HCT116 (cell line): ENCODE measurements around the gene SAMD14. TPM values are rescaled to one million over a fixed set of nuclear protein-coding genes. Genes with fewer than 3 reads are reported as not detected.

Experiments used
- ATAC-seq: fragments of 200-7000 bp; cut with Tn5 transposase; 2 replicates; pipeline ENCODE4 v1.9.1; 2020; ENCODE audit warnings: mild to moderate bottlenecking, moderate library complexity
- BruUV-seq: library from RNA; stranded (reverse); fragments of 400-500 nt; replicated peaks from 2 replicates; lab custom pipeline; 2021; lab: Mats Ljungman, UMichigan
- CTCF ChIA-PET: fragments of 300-600 bp; sonication (Branson Sonifier 250); formaldehyde crosslinking; loops from one replicate; lab custom pipeline; 2021; ENCODE audit warnings: antibody characterized with exemption; lab: Charles Lee
- POLR2A ChIA-PET: fragments of 300-600, 350-600 bp; sonication (Branson Sonifier 250); formaldehyde crosslinking; loops from one replicate; lab custom pipeline; 2021; ENCODE audit warnings: antibody characterized with exemption; lab: Charles Lee
- RAD21 ChIA-PET, 2 experiments: fragments of 300-600 bp; sonication (Branson Sonifier 250); formaldehyde crosslinking; loops; one replicate each; lab custom pipeline; 2023; ENCODE audit warnings: low total read pairs in 2 of 2; ENCODE audit not compliant: uncharacterized antibody in 2 of 2, unreplicated experiment in 2 of 2, low non-redundant PET in 1 of 2; lab: Charles Lee
- DNase-seq: peaks from one replicate; pipeline ENCODE4 v3.0.0-alpha.2; 2010; ENCODE audit warnings: low read depth, low spot score
- H2AFZ ChIP-seq: fragments of 200-600 bp; shearing (Covaris generic), sonication (generic); 2 replicates; pipeline ENCODE4 v1.6.1; 2017; ENCODE audit warnings: low read depth, mixed run types, mixed read lengths, antibody characterized with exemption, low read length; ENCODE audit not compliant: poor library complexity, severe bottlenecking
- H3K27ac ChIP-seq: 2 replicates; pipeline ENCODE4 v1.5.1; 2012; ENCODE audit warnings: low read depth, low read length
- H3K27me3 ChIP-seq: fragments of 200-600 bp; sonication (generic); 2 replicates; pipeline ENCODE4 v1.6.1; 2016; ENCODE audit warnings: mixed run types, low read length, mixed read lengths; ENCODE audit not compliant: insufficient read depth
- H3K36me3 ChIP-seq, 2 experiments: fragments of 200-500 bp in 1 of 2; fragments of 200-600 bp in 1 of 2; sonication (Bioruptor generic) in 1 of 2; sonication (generic) in 1 of 2; 2 replicates each; pipeline versions ENCODE4 v1.5.1 to v1.6.1; 2014 to 2016; ENCODE audit warnings: low read length in 2 of 2, inconsistent platforms in 1 of 2, mixed read lengths in 1 of 2, mixed run types in 1 of 2; ENCODE audit not compliant: insufficient read depth in 2 of 2, control insufficient read depth in 1 of 2
- H3K4me1 ChIP-seq, 2 experiments: fragments of 200-600 bp in 1 of 2; sonication (generic) in 1 of 2; 2 replicates each; pipeline versions ENCODE4 v1.5.1 to v1.6.1; 2012 to 2017; ENCODE audit warnings: low read length in 2 of 2, inconsistent platforms in 1 of 2, mild to moderate bottlenecking in 1 of 2, mixed read lengths in 1 of 2, mixed run types in 1 of 2, moderate library complexity in 1 of 2; ENCODE audit not compliant: insufficient read depth in 2 of 2, control insufficient read depth in 1 of 2
- H3K4me2 ChIP-seq: fragments of 200-600 bp; sonication (generic); 2 replicates; pipeline ENCODE4 v1.6.1; 2017; ENCODE audit warnings: mixed run types, low read length, mixed read lengths
- H3K4me3 ChIP-seq, 2 experiments: fragments of 200-600 bp in 1 of 2; sonication (generic) in 1 of 2; replicated peaks in 1 of 2; 2 replicates each; pipeline ENCODE4 v1.5.1; 2011 to 2016; ENCODE audit warnings: low read length in 2 of 2, control low read depth in 1 of 2, low read depth in 1 of 2, mild to moderate bottlenecking in 1 of 2, mixed read lengths in 1 of 2, mixed run types in 1 of 2
- H3K79me2 ChIP-seq: fragments of 200-600 bp; sonication (generic); 2 replicates; pipeline ENCODE4 v1.6.1; 2017; ENCODE audit warnings: mild to moderate bottlenecking, mixed run types, low read length, moderate library complexity, mixed read lengths; ENCODE audit not compliant: insufficient read depth
- H3K9ac ChIP-seq: fragments of 200-600 bp; sonication (generic); 2 replicates; pipeline ENCODE4 v1.6.1; 2016; ENCODE audit warnings: low read length, mixed read lengths
- H3K9me2 ChIP-seq: fragments of 200-600 bp; sonication (generic), shearing (Covaris generic); 2 replicates; pipeline ENCODE4 v1.6.1; 2017; ENCODE audit warnings: mixed run types, mild to moderate bottlenecking, moderate library complexity; ENCODE audit not compliant: insufficient read depth
- H3K9me3 ChIP-seq, 2 experiments: fragments of 200-500 bp in 1 of 2; fragments of 200-600 bp in 1 of 2; sonication (Bioruptor generic) in 1 of 2; sonication (generic) in 1 of 2; 2 replicates each; pipeline ENCODE4 v1.6.1; 2014 to 2017; ENCODE audit warnings: low read length in 2 of 2, mixed read lengths in 2 of 2, inconsistent platforms in 1 of 2, low read depth in 1 of 2, mild to moderate bottlenecking in 1 of 2, mixed run types in 1 of 2, moderate library complexity in 1 of 2; ENCODE audit not compliant: control insufficient read depth in 1 of 2, insufficient read depth in 1 of 2
- H4K20me1 ChIP-seq: fragments of 200-600 bp; sonication (generic), shearing (Covaris generic); 2 replicates; pipeline ENCODE4 v1.6.1; 2017; ENCODE audit warnings: mixed run types, mild to moderate bottlenecking, moderate library complexity; ENCODE audit not compliant: insufficient read depth
- CEBPB ChIP-seq: IDR thresholded peaks from 2 replicates; pipeline ENCODE4 v1.6.1; 2012; ENCODE audit warnings: low read depth
- EGR1 ChIP-seq: IDR thresholded peaks from 2 replicates; pipeline ENCODE4 v1.6.1; 2012; ENCODE audit warnings: low read depth
- ELF1 ChIP-seq: IDR thresholded peaks from 2 replicates; pipeline ENCODE4 v1.6.1; 2012; ENCODE audit warnings: low read depth, borderline replicate concordance
- EZH2phosphoT487 ChIP-seq: fragments of 200-600 bp; IDR thresholded peaks from 2 replicates; pipeline ENCODE4 v1.6.1; 2018; ENCODE audit warnings: antibody characterized with exemption, borderline replicate concordance
- FOSL1 ChIP-seq: IDR thresholded peaks from 2 replicates; pipeline ENCODE4 v1.6.1; 2012; ENCODE audit warnings: low read depth
- JUND ChIP-seq: IDR thresholded peaks from 2 replicates; pipeline ENCODE4 v1.6.1; 2012
- POLR2A ChIP-seq: IDR thresholded peaks from 2 replicates; pipeline ENCODE4 v1.7.0; 2011; ENCODE audit warnings: borderline replicate concordance; ENCODE audit not compliant: insufficient read depth, insufficient read length; ENCODE audit errors: extremely low read depth
- RAD21 ChIP-seq: IDR thresholded peaks from 2 replicates; pipeline ENCODE4 v1.6.1; 2012; ENCODE audit warnings: low read depth, mild to moderate bottlenecking
- SIN3A ChIP-seq: IDR thresholded peaks from 2 replicates; pipeline ENCODE4 v1.6.1; 2012; ENCODE audit warnings: low read depth
- YY1 ChIP-seq: IDR thresholded peaks from 2 replicates; pipeline ENCODE4 v1.6.1; 2011; ENCODE audit warnings: low read length, low read depth, moderate library complexity, mild to moderate bottlenecking; ENCODE audit not compliant: insufficient replicate concordance; ENCODE audit errors: extremely low read depth
- ZBTB33 ChIP-seq: IDR thresholded peaks from 2 replicates; pipeline ENCODE4 v1.6.1; 2011; ENCODE audit warnings: mild to moderate bottlenecking, low read length, moderate library complexity; ENCODE audit not compliant: insufficient replicate concordance; ENCODE audit errors: extremely low read depth
- ZFX ChIP-seq: fragments of 450-650 bp; IDR thresholded peaks from 2 replicates; pipeline ENCODE4 v1.6.1; 2017
- intact Hi-C: fragments of 100-400 bp; cut with micrococcal nuclease; formaldehyde crosslinking; loops from 2 replicates; pipeline ENCODE4 v1.10.0; 2022
- total RNA-seq: library from RNA; stranded (reverse); gene quantifications from one replicate; pipeline ENCODE4 v1.2.1, GENCODE V29; 2021; ENCODE audit not compliant: unreplicated experiment

SAMD14 gene
- total RNA-seq, 1 experiment from 2014 or later: 1.5 TPM

GRCh38 chr17:50127697-50128361 lies 2.1 kb downstream of the SAMD14 start:
- no TSS peak for BruUV-seq
- POLR2A ChIA-PET: no interaction called here
- Histone ChIP-seq H3K4me3 (no peak overlapping the region), H2AFZ (no peak overlapping the region), H4K20me1 (no peaks in the 10 kb centered on the region), H3K79me2 (no peaks in the 10 kb centered on the region)
- DNase-seq (no peak), ATAC-seq (no peak)
- TF ChIP-seq ELF1 (no peak), POLR2A (no peak), CEBPB (no peak), JUND (no peak), YY1 (no peak), FOSL1 (no peak), EZH2phosphoT487 (no peak), RAD21 (no peak), ZBTB33 (no peak), ZFX (no peak), EGR1 (no peak), SIN3A (no peak)
- TF ChIP-seq, all 23 proteins: peak for 0
- H3K27me3 ChIP-seq: no peaks in the 10 kb centered on the region
- no peak overlapping the region for H3K9ac ChIP-seq
- peaks cover 9 to 26% of the 10 kb centered on the region in 2 experiments; a peak in 3 of 4 replicates for H3K4me1 ChIP-seq
- H3K9me3 ChIP-seq: no peaks in the 10 kb centered on the region
- no peaks in the 10 kb centered on the region for H3K36me3 ChIP-seq
- H3K9me2 ChIP-seq: no peaks in the 10 kb centered on the region
- H3K27ac ChIP-seq: no peak overlapping the region
- CTCF ChIA-PET: no interaction called here
- RAD21 ChIA-PET: no interaction called here
- intact Hi-C loops: no loop called here
- H3K4me2 ChIP-seq: no peak overlapping the region
